ENCODE measurements around the gene NLRP11. TPM values are rescaled to one million over a fixed set of nuclear protein-coding genes. Genes with fewer than 3 reads are reported as not detected.

Gene NLRP11
- total and polyA plus RNA-seq, 10 of the 15 experiments (the other 5 are each of a cell fraction or from before 2014, with no cell fraction given), result 0.02 to 16.2 (median 0.09) TPM; not detected in 5

- no peak for TF ChIP-seq ZBTB40 (IDR thresholded peaks at IDR 0.05; ENCODE audit: borderline replicate concordance)
Observed at GRCh38 chr19:55753401-55753800, 78.4 kb downstream of the NLRP11 start (continued).

GRCh38 chr19:55750715-55751114 is 81.1 kb downstream of the NLRP11 start:
- Histone ChIP-seq H3K9ac (ENCODE audit: control insufficient read depth, insufficient read depth, low read length) (no peak overlapping the region), H3K79me2 (ENCODE audit: control insufficient read depth, insufficient read depth, low read length) (no peaks in the 10 kb centered on the region), H3K4me2 (ENCODE audit: control insufficient read depth, insufficient read depth) (no peak overlapping the region), H3K36me3 (ENCODE audit: control insufficient read depth in 2 of 2, insufficient read depth in 2 of 2, low read length in 1 of 2) (no peaks in the 10 kb centered on the region), H4K20me1 (ENCODE audit: control insufficient read depth, insufficient read depth) (no peaks in the 10 kb centered on the region), H3K4me3 (no peak overlapping the region), H3K27me3 (replicated peaks in 1 of 2; ENCODE audit: control insufficient read depth in 2 of 2, insufficient read depth in 2 of 2, low read length in 1 of 2) (no peaks in the 10 kb centered on the region), H3K27ac (ENCODE audit: control insufficient read depth, insufficient read depth) (no peak overlapping the region), H3K4me1 (ENCODE audit: control insufficient read depth, insufficient read depth, low read length) (no peaks in the 10 kb centered on the region), H2AFZ (ENCODE audit: control insufficient read depth, low read depth, low read length) (no peak overlapping the region), H3K9me3 (replicated peaks; ENCODE audit: control insufficient read depth, insufficient read depth, low read length) (no peaks in the 10 kb centered on the region; the same call in 2 of the 3 replicates)
- in situ Hi-C loops (cut with MboI), result no loop called here
- intact Hi-C loops (cut with micrococcal nuclease; ENCODE audit: unreplicated experiment), result no loop called here
- ChIA-PET CTCF (no interaction called here), RAD21 (ENCODE audit: unreplicated experiment) (no interaction called here), POLR2A (no interaction called here), SMC1A (ENCODE audit: uncharacterized antibody, unreplicated experiment) (no interaction called here)
- BruUV-seq (replicated peaks), result no TSS peak
- no peak for TF ChIP-seq ZZZ3 (IDR thresholded peaks at IDR 0.05; ENCODE audit: control insufficient read depth, insufficient read length, low read depth)
- no peak for TF ChIP-seq RELB (IDR thresholded peaks at IDR 0.05; ENCODE audit: low read depth)
- WGBS (ENCODE audit: insufficient coverage, insufficient replicate concordance, low lambda C conversion rate, missing lambda C conversion rate), result 65% methylated on average over 6 of the region's 6 CpGs
- FAIRE-seq (no peak), ATAC-seq (no peak), DNase-seq (ENCODE audit: low read depth, low spot score) (no peak)
